Measurements from ENCODE around the gene JARID2.

- TF ChIP-seq POLR2AphosphoS5 (IDR thresholded peaks at IDR 0.05) (no peak), CTCF (IDR thresholded peaks at IDR 0.05) (no peak)
These were observed 250.7 kb downstream of the JARID2 start for GRCh38 chr6:15496345-15497131.

All from suprapubic skin (tissue), 3 donors.